Measurements from ENCODE around the gene FRG1. TPM values are rescaled to one million over a fixed set of nuclear protein-coding genes. Genes with fewer than 3 reads are reported as not detected.
"Not testable (repeated sequence)": the region's sequence is repeated elsewhere in the genome, so short reads cannot be mapped to it uniquely, and the experiment has no call there.

Gene FRG1
- 70.5 and 75.9 TPM in 2 replicates for total RNA-seq

DNA sequence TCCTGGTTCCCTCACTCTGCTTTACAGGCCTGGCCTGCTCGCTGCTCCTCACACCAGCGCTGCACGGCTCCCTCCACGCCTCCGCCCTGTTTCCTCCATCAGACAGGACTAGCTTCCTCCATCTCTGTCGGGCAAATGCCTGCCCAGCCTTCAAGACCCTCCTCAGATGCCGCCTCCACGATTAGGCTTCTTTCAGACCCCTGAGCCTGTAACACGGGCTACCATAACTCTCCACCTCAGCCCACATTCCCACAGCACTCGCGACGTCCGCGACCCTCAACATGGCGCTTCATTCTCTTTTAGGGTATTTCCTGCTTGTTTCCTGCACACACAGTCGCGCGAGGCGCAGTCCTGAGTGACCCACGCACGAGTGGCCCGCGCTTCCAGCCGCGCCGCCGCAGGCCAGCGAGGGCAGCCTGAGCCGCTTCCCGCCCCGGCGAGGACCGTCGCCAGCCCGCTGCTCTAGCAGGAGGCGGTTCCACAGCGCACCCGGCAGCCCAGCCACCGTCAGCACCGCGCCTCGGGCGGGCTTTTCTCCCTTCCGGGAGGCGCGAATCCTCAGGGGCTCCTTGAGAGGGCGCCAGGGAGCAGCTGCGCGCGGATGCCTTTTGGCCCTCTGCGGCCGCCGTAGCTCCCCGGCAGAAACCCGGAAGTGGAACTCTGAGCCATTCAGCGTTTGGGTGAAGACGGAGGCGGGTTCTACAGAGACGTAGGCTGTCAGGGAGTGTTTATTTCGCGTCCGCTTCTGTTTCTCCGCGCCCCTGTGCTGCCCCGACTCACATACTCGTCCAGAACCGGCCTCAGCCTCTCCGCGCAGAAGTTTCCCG, at the start of gene FRG1:
FRG1 (plus strand) TSS at position 695 of the 827 bp plus-strand sequence. CDS start 138 bp downstream, outside the sequence.
- intact Hi-C loops (cut with micrococcal nuclease), result no loop called here

DNA sequence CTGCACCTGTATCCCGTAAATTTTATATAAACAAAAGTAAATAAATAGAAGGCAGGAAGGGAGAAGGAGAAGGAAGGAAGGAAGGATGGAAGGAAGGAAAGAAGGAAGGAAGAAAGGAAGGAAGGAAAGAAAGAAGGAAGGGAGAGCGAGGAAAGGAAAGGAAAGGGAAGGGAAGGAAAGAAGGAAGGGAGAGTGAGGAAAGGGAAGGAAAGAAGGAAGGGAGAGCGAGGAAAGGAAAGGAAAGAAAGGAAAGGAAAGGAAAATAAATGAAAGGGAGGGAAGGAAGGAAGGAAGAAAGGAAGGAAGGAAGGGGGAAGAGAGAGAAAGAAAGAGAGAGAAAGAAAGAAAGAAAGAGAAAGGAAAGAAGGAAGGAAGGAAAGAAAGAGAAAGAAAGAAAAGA, 43.0 kb upstream of the FRG1 start:
- intact Hi-C loops (cut with micrococcal nuclease), result no loop called here

DNA sequence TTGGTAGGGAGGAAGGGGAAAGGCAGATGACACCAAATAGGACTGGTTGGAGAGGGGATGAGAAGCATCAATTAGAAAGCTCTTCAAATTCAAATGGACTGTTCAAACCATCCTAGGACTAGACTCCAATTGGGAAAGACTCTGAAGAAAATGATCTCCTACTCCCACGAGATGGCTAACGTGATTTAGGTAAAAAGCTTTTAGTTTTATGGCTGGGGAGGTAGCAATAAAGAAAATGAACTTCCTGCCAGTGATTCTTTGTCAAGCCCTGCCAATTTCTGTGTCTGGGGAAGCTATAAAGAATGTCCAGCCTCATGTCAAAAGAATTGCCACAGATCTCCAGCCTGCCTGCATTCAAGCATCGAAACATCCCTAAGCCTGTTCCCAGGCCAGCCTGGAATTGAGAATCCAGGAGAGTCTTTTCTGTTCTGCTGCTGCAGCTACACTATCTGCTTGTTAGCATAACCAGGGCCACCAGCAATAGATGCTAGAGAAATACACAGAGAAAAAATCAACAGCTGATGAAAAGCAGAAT, 41.1 kb upstream of the FRG1 start:
- intact Hi-C loops (cut with micrococcal nuclease), result loop anchor here (5.0 kb wide), 1 partner anchor 107 kb away; no protein-coding TSS in a partner anchor

DNA sequence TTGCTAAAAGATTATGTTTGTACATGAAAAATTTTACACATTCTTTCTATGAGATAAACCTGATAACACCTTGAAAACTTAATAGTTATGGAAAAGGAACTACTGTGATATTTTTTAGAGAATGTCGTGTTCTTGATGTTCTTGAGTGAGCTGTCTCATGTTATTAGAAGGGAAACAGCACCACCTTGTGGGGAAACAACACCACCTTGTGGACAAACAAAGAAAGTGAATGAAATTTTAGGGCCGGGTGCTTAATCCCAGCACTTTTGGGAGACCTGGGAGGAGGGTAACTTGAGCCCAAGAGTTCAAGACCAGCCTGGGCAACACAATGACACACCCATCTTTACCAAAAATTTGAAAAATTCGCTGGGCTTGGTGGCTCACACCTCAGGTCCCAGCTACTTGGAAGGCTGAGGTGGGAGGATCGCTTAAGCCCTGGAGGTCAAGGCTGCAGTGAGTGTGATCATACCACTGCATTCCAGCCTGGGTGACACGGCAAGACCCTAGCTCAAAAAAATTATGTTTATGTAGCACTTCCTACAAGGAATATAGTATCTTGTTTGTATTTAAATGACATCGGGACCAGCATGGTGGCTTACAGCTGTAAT, 36.1 kb upstream of the FRG1 start:
- intact Hi-C loops (cut with micrococcal nuclease), result loop anchor here (5.0 kb wide), 1 partner anchor 112 kb away; no protein-coding TSS in a partner anchor

DNA sequence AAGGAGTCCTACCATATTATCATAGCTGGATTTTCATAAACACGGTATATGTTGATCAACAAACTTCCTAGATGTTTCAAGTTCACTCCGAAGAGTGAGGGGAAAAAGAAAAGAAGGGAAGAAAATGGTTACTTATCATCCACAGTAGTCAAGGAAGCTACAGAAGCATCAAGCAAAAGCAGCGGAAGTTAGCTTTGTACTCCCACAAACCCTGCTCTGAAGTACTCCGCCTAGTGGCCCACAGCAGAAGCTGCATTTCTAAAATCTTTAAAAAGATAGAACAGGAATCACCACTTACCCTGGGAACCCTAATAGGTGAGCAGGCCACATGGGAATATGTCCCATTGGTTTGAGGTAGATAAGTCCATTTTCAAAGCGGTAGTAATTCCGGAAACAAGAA, 28.5 kb upstream of the FRG1 start:
- intact Hi-C loops (cut with micrococcal nuclease), result no loop called here

DNA sequence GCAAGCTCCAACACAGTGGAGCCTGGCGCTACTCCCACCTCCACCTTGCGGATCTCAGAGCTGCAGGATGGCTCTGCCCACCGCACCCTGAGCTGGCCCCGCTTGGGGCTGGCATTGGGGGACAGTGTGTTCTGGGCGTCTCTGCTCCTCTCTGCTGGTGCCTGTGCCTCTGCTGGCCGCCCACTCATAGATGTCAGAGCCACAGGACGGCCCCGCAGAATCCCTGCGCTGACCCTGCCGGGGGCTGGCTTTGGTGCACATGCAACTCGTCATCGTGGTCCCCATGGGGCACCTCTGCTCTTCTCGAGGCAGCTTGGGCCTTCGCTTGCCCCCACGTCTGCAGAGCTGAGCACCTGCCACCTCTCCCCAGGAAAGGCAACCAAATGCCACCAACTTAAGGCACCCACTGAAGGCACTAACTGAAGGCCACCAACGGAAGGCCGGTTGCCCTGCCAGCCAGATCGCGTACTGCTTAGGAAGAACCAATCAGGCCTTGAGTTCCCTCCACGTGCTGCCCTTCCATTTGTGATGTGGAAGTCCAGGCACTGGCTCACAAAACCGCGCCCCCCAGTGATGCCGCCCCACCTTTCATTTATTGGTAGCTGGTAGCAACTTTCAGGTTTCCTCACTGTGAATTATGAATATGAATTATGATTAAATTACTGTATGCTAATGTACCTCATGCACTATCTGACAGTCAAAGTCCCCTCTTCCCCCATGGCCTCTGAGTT, 23.3 kb upstream of the FRG1 start:
- intact Hi-C loops (cut with micrococcal nuclease), result no loop called here

DNA sequence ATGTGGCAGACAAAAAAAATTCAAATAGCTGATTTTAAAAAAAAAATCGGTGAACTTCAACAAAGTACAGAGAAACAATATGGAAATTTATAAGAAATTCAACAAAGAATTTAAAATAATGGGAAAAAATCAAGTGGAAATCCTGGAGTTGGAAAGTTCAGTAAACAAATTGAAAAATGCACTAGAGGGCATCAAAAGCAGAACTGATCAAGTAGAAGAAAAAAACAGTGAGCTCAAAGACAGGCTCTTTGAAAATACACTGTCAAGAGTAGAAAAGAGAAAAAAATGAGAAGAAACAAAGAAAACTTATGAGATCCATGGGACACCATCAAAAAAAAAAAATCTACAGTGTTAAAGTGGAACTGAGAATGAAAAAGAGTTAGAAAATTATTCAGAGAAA, 19.6 kb upstream of the FRG1 start:
- intact Hi-C loops (cut with micrococcal nuclease), result no loop called here

DNA sequence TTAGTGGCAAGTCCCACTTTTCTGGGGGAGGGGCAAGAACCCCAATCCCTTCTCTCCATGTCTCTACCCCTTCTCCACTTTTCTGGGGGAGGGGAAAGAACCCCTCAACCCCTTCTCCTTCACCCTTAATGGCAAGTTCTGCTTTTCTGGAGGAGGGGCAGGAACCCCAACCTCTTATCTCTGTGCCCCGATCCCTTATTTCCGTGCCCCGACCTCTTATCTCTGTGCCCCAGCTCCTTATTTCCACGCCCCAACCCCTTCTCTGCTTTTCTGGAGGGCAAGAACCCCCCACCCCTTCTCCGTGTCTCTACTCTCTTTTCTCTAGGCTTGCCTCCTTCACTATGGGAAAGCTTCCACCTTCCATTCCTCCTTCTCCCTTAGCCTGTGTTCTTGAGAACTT, 13.9 kb upstream of the FRG1 start:
- intact Hi-C loops (cut with micrococcal nuclease), result not testable (repeated sequence)

DNA sequence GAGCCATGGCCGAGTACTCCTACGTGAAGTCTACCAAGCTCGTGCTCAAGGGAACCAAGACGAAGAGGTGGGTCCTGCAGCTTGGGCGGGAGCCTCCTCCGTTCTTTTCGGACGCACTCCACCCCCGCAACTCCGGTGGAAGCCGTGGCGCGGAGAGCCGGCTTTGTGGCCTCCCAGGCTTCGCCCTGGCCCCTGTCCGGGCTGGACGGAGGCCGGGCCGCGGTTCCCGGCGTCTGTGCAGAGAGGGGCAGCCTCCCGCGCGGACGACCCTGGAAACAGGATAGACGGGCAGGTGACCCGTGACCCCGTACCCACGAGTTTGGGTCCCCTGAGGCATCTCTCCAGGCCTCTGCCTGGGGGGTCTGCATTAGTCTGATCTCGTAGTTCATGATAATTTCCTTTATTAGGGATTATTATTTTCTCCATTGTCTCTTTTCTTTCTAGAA, 356 bp downstream of the FRG1 start:
- intact Hi-C loops (cut with micrococcal nuclease), result no loop called here

DNA sequence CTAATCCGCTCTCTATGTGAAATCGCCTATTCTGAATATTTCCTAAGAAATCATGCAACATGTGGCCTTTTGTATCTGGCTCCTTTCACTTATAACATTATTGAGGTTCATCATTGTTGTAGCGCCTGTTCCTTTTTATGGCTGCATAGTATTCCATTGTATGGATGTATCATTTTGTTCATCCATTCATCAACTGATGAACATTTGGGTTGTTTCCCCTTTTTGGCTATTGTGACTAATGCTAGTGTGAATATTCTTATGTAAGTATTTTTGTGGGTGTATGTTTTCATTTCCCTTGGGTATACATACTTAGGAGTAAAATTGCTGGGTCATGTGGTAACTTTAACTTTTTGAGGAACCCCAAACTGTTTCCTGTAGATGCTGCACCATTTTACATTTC, 1.7 kb downstream of the FRG1 start:
- intact Hi-C loops (cut with micrococcal nuclease), result not testable (repeated sequence)

DNA sequence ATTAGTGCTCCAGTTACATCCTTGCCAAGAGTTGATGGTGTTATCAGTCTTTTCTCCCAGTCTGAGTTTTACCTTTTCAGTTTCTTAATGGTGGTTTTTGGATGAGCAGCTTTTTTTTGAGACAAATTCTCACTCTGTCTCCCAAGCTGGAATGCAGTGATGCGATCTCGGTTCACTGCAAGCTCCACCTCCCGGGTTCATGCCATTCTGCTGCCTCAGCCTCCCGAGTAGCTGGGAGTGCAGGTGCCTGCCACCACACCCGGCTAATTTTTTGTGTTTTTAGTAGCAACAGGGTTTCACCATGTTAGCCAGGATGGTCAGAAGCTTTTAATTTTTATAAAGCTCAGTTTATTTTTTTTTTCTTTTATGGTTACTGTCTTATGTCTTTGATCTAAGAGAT, 3.4 kb downstream of the FRG1 start:
- intact Hi-C loops (cut with micrococcal nuclease), result not testable (repeated sequence)

DNA sequence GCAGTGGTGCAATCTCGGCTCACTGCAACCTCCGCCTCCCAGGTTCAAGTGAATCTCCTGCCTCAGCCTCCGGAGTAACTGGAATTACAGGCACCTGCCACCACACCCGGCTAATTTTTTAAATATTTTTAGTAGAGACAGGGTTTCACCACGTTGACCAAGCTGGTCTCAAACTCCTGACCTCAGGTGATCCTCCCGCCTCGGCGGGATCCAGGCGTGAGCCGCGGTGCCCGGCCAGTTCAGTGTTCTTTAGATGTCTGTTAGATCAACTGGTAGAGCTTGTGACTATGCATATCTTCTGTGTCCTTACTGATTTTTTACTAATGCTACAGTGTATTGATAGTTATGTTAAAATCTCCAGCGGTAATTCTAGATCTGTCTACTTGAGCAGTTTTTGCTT, 6.2 kb downstream of the FRG1 start:
- intact Hi-C loops (cut with micrococcal nuclease), result not testable (repeated sequence)

DNA sequence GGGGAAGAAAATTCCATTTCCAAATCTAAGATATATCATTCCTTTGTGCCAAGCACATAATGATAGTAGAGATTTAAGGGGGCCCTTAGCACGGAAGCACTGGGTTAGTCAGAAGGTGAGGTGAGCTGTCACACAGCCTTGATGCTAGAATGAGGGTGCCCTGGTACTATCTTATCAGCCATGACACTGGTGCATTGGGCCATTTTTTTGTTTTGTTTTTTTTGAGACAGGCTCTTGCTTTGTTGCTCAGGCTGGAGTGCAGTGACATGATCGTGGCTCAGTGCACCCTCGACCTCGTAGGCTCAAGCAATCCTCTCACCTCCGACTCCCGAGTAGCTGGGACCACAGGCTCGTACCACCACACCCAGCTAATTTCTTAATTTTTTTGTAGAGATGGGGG, 7.8 kb downstream of the FRG1 start:
- intact Hi-C loops (cut with micrococcal nuclease), result not testable (repeated sequence)

DNA sequence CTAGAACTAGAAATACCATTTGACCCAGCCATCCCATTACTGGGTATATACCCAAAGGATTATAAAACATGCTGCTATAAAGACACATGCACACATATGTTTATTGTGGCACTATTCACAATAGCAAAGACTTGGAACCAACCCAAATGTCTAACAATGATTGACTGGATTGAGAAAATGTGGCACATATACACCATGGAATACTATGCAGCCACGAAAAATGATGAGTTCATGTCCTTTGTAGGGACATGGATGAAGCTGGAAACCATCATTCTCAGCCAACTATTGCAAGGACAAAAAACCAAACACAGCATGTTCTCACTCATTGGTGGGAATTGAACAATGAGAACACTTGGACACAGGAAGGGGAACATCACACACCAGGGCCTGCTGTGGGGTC, 28.6 kb downstream of the FRG1 start:
- intact Hi-C loops (cut with micrococcal nuclease), result not testable (repeated sequence)

DNA sequence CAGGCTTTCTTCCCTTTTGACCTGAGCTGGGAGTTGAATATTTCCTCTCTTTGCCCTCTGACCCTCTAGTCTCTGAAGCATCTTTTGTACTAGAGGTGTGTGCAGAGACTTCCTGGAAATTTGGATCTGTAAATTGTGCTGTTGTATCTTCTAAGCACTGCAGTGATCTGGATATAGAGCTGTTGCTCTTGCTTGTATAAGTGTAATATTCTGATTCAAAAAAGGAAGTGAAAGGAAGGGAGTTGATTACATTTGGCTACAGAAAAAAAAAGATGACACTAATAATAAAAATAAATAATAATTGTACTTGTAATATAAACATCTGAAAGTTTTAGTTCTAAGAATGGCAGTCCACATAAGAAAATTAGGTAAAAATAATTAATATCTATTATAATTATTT, 33.0 kb downstream of the FRG1 start:
- intact Hi-C loops (cut with micrococcal nuclease), result no loop called here

DNA sequence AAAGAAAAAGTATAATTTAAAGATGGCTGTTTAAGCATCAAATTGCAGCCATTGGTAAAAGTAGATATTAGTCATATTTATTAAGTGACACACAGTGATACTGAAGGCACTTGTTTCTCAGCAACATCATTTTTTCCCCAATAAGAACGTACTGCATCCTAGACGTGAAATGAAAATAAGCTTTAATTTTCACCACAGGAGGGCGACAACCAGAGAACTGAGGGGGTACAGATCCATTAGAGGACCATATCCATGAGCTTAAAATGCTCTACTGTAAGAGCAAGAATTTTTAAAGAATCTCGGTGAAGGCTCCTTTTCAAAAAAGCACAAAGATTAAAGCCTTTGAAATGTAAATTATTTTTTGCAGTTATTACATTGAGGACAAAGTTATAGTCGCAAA, 33.4 kb downstream of the FRG1 start:
- intact Hi-C loops (cut with micrococcal nuclease), result no loop called here

DNA sequence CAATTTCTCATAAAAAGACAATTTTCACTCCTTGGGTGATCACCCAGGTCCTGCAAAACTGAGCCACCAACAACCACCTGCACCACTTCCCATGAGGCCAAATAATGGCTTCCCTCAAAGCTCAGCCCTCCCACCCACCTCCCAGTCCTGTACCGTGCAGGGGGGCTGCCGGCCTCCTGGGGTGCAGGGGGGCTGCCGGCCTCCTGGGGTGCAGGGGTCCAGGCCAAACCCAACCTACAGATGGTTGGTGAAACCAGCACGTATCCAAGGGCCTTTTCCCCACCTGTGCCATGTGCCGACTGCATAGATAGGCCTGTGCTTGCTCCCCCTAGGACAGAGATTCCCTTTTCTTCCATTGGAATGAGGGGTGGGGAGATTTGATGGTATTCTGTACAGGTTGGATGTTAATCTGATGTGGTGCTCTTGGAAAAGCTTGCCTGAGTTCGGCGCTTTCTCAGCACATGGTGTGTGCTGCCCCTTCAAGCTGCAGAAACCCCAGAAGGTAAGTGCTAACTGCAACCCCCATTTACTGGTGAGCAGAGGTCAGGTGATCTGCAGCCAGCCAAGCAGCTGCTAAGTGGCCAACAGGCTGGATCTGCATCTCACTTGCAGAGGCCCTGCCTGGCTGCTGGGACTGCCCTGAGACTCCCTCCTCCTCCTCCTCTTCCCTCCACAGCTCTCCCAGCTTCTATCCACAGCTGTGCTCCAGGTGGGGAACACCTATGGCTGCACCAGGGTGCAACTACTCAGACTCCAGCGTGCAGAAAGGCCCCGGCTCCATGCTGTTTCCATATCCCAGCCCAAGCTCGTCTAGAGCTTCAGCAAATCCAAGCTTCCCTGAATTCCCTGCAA, 38.8 kb downstream of the FRG1 start:
- intact Hi-C loops (cut with micrococcal nuclease), result no loop called here

DNA sequence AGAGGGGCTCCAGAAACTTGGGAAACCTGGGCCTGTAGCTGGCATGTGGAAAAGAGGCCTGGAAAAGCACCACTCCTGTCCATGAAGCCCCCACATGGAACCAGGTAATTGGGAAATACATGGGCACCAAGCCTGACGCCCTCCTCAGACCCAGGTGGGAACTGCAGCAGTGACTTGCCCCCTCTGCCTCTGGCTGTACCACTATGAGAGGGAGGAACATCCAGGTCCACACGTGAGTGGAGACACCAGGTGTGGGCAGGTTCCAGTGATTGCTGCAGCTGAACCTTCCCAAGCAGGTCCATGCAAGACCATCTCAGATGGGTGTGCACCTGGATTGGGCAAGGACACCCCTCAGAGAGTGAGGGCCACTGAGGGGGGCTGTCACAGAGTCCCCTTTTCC, 39.6 kb downstream of the FRG1 start:
- intact Hi-C loops (cut with micrococcal nuclease), result not testable (repeated sequence)

DNA sequence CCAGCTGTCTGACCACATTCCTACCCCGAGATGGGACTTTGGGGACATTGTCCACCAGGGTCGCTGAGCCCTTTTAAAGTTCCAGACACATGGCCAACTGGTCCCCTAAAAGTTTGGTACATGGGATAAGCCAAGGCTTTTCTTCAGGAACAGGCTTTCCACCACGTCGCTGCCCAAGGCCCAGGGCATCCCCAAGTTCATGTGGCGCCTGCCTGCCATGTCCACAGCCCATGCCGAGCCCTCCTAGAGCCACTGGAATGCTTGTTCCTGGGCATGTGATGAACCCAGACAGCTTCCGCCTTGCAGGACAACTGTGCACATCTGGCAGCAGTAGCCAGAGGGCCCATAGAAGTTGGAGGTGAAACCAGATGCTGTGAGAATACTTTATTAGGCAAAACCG, 41.3 kb downstream of the FRG1 start:
- intact Hi-C loops (cut with micrococcal nuclease), result no loop called here

DNA sequence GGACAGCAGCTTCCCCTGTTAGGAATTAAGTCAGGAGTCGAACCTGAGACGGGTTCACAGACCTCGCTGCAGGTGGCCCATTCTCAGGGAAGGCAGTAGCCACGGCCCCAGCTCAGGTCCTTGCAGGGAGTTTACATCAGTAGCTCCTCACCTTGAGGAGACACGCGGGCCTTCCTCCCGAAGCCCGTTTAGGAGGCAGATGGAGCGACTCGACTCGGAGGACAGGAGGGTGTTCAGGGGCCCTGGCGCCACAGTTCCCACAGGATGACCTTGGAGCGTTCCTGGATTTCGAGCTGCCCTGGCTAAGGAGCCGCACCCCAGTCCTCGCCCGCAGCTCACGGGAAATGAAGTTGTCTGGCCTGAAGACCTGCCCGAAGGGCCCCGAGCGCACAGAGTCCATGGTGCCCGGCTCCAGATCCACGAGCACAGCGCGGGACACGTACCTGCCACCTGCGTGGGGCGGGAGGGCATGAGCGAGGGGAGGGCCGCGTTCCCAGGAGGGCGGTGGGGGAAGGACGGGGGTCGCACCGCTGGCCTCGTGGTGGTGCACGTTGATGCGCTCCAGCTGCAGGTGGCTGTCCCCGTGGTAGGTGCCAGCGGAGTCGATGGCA, 43.3 kb downstream of the FRG1 start:
- intact Hi-C loops (cut with micrococcal nuclease), result not testable (repeated sequence)

Data from T-helper 2 cell treated with Interferon-gamma antibody and Interleukin-4, amounts not matched to agents 100 ng/mL and 5 ng/mL, for 36 hours (primary cell).